SU-DHL-6 (cell line): ENCODE results near the gene ZNF256.

Experiments
- EZH2phosphoT487 ChIP-seq: fragments of 200-600 bp; sonication (generic), shearing (Covaris generic); conservative IDR thresholded peaks from 2 replicates; pipeline ENCODE4 v1.6.1; 2018; ENCODE audit warnings: mild to moderate bottlenecking, antibody characterized with exemption, low read length, moderate library complexity, mixed read lengths
- TF ChIP-seq, protein P1 (sequence below): fragments of 200-600 bp; sonication (generic); IDR thresholded peaks from one replicate; pipeline ENCODE4 v1.5.1; 2017; ENCODE audit warnings: antibody characterized with exemption, mild to moderate bottlenecking, low read length, moderate library complexity; ENCODE audit not compliant: insufficient read depth, poor library complexity, severe bottlenecking

- TF ChIP-seq, protein P1, sequence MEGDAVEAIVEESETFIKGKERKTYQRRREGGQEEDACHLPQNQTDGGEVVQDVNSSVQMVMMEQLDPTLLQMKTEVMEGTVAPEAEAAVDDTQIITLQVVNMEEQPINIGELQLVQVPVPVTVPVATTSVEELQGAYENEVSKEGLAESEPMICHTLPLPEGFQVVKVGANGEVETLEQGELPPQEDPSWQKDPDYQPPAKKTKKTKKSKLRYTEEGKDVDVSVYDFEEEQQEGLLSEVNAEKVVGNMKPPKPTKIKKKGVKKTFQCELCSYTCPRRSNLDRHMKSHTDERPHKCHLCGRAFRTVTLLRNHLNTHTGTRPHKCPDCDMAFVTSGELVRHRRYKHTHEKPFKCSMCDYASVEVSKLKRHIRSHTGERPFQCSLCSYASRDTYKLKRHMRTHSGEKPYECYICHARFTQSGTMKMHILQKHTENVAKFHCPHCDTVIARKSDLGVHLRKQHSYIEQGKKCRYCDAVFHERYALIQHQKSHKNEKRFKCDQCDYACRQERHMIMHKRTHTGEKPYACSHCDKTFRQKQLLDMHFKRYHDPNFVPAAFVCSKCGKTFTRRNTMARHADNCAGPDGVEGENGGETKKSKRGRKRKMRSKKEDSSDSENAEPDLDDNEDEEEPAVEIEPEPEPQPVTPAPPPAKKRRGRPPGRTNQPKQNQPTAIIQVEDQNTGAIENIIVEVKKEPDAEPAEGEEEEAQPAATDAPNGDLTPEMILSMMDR, result no peak
- no peak for TF ChIP-seq EZH2phosphoT487
Observed at GRCh38 chr19:57914531-57914930, 33.0 kb downstream of the ZNF256 start.
